PFSK-1 (cell line): ENCODE measurements around the gene KRT20.

Experiments used
- POLR2AphosphoS5 ChIP-seq: IDR thresholded peaks from 2 replicates; pipeline ENCODE4 v1.6.1; 2012; ENCODE audit warnings: low read depth, mild to moderate bottlenecking, control low read depth, low read length, moderate library complexity
- TAF1 ChIP-seq: IDR thresholded peaks from 2 replicates; pipeline ENCODE4 v1.6.1; 2012; ENCODE audit warnings: low read length, control low read depth, borderline replicate concordance; ENCODE audit not compliant: insufficient read depth
- TF ChIP-seq, protein P1 (sequence below), 2 experiments: IDR thresholded peaks; 2 replicates each; pipeline versions ENCODE4 v1.6.1 to v1.8.0; 2011 to 2012; ENCODE audit warnings: low read depth in 2 of 2, low read length in 2 of 2, control low read depth in 1 of 2, inconsistent platforms in 1 of 2, mild to moderate bottlenecking in 1 of 2, moderate library complexity in 1 of 2; ENCODE audit not compliant: insufficient read depth in 1 of 2

DNA sequence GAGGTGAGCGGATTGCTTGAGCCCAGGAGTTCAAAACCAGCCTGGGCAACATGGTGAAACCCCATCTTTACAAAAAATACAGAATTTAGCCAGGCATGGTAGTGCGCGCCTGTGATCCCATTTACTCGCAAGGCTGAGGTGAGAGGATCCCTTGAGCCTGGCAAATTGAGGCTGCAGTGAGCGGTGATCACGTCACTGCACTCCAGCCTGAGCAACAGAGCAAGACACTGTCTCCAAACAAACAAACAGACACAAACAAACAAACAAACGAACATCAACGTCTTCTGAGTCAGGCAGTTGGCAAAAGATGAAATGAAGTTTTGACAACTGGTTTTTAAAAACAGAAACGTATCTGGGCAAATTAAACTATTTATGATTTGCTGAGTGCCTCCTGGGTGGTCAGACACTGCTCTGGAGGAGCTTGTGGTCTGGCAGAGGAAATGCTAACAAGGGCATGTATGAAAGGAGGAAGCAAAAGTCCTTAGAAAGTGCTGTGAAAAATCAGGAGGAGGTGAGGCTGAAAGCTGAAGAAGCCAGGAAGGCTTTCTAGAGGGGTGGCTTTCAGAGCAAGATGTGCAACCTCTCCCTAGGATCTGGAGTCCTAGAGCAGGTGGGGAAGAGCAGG, 10.2 kb upstream of the KRT20 start:
- TF ChIP-seq POLR2AphosphoS5 (no peak), TAF1 (no peak)
- TF ChIP-seq, protein P1, sequence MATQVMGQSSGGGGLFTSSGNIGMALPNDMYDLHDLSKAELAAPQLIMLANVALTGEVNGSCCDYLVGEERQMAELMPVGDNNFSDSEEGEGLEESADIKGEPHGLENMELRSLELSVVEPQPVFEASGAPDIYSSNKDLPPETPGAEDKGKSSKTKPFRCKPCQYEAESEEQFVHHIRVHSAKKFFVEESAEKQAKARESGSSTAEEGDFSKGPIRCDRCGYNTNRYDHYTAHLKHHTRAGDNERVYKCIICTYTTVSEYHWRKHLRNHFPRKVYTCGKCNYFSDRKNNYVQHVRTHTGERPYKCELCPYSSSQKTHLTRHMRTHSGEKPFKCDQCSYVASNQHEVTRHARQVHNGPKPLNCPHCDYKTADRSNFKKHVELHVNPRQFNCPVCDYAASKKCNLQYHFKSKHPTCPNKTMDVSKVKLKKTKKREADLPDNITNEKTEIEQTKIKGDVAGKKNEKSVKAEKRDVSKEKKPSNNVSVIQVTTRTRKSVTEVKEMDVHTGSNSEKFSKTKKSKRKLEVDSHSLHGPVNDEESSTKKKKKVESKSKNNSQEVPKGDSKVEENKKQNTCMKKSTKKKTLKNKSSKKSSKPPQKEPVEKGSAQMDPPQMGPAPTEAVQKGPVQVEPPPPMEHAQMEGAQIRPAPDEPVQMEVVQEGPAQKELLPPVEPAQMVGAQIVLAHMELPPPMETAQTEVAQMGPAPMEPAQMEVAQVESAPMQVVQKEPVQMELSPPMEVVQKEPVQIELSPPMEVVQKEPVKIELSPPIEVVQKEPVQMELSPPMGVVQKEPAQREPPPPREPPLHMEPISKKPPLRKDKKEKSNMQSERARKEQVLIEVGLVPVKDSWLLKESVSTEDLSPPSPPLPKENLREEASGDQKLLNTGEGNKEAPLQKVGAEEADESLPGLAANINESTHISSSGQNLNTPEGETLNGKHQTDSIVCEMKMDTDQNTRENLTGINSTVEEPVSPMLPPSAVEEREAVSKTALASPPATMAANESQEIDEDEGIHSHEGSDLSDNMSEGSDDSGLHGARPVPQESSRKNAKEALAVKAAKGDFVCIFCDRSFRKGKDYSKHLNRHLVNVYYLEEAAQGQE (IDR thresholded peaks at IDR 0.05; ENCODE audit: insufficient read depth in 1 of 2, low read depth in 2 of 2, low read length in 2 of 2), result no peak
